Mucosa of stomach (tissue), 1 donor: ENCODE data around the gene MNS1.

ENCODE experiments used
- H3K27me3 ChIP-seq: one replicate; pipeline ENCODE4 v1.7.0; 2013; ENCODE audit warnings: mild to moderate bottlenecking, low read length; ENCODE audit not compliant: control insufficient read depth, insufficient read depth
- H3K36me3 ChIP-seq: one replicate; pipeline ENCODE4 v1.7.0; 2013; ENCODE audit warnings: low read length; ENCODE audit not compliant: control insufficient read depth, insufficient read depth
- H3K4me1 ChIP-seq: one replicate; pipeline ENCODE4 v1.7.0; 2013; ENCODE audit warnings: mild to moderate bottlenecking, low read length; ENCODE audit not compliant: control insufficient read depth, insufficient read depth
- H3K4me3 ChIP-seq: one replicate; pipeline ENCODE4 v1.7.0; 2013; ENCODE audit warnings: low read length
- H3K9ac ChIP-seq: one replicate; pipeline ENCODE4 v1.7.0; 2013; ENCODE audit warnings: mild to moderate bottlenecking, low read length, moderate library complexity
- H3K9me3 ChIP-seq: one replicate; pipeline ENCODE4 v1.7.0; 2013; ENCODE audit warnings: mild to moderate bottlenecking, low read length, moderate library complexity; ENCODE audit not compliant: control insufficient read depth
- donor health status: Pancreatic carcinoma.

The MNS1 gene

DNA sequence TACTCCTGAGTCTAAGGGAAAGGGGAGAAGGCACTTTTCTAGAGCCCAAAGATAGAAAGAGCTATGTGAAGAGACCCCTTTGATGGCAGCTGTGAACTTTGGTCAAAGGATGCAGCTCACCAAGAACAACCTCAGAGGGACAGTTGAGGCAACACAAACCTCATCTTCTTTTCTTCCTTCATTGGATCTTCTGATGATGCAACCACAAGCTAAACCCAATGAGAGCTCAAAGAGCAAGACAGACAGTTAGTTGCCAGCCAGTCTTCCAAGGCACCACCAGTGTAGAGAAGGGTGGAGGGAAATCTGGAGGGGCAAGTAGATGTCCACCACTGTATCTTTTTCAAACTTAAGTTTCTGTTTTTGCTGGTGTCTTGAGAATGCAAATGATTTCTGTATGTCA, 10.4 kb upstream of the MNS1 start:
- no peak overlapping the region for H3K9ac ChIP-seq
- H3K4me1 ChIP-seq, result no peaks in the 10 kb centered on the region
- no peaks in the 10 kb centered on the region for H3K9me3 ChIP-seq
- H3K36me3 ChIP-seq, result no peaks in the 10 kb centered on the region
- no peaks in the 10 kb centered on the region for H3K27me3 ChIP-seq
- H3K4me3 ChIP-seq, result no peak overlapping the region

DNA sequence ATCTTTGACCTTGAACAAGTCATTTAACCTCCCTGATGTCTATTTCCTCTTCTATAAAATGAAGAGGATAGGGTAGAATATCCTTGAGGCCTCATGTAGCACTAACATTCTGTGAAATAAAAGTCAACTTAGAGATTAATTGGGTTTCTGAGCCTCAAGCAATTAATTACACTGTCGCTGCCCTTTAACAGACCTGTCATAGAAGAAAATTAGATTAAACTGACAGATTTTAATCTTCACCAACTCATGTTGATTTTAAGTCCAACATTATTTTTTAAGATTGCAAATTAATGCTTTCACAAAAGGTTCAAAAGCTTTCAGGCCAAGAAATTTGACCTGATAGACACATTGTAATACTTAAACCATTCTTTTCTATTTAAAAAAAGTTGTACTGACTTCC, 8.1 kb upstream of the MNS1 start:
- H3K4me3 ChIP-seq, result no peak overlapping the region
- H3K36me3 ChIP-seq, result no peaks in the 10 kb centered on the region
- H3K9me3 ChIP-seq, result no peaks in the 10 kb centered on the region
- H3K4me1 ChIP-seq, result no peaks in the 10 kb centered on the region
- no peaks in the 10 kb centered on the region for H3K27me3 ChIP-seq
- H3K9ac ChIP-seq, result no peak overlapping the region

DNA sequence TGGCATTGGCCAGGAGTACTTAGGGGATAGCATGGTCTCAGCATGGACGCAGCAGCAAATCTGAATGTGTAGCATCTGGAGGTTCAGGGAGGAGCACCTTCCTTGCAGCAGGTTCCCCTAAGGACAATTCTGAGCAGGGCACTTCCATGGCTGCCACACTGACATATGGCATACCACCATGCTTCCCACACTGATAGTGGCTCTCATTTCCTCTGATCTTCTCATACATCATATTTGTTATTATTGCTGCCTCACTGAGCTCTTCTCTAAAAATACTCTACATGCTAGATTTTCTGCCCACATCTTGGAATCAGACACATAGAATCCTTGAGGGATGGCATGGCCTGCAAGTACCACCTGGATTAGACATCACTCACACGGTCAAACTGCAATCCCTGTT, 7.3 kb upstream of the MNS1 start:
- Histone ChIP-seq H3K36me3 (no peaks in the 10 kb centered on the region), H3K4me1 (no peaks in the 10 kb centered on the region), H3K9ac (no peak overlapping the region), H3K4me3 (no peak overlapping the region), H3K9me3 (no peaks in the 10 kb centered on the region), H3K27me3 (no peaks in the 10 kb centered on the region)

- Histone ChIP-seq H3K9me3 (no peaks in the 10 kb centered on the region), H3K4me3 (no peak overlapping the region), H3K9ac (no peak overlapping the region), H3K36me3 (no peaks in the 10 kb centered on the region), H3K27me3 (no peaks in the 10 kb centered on the region), H3K4me1 (no peaks in the 10 kb centered on the region)
Observed at GRCh38 chr15:56471440-56472069, 6.6 kb upstream of the MNS1 start.

DNA sequence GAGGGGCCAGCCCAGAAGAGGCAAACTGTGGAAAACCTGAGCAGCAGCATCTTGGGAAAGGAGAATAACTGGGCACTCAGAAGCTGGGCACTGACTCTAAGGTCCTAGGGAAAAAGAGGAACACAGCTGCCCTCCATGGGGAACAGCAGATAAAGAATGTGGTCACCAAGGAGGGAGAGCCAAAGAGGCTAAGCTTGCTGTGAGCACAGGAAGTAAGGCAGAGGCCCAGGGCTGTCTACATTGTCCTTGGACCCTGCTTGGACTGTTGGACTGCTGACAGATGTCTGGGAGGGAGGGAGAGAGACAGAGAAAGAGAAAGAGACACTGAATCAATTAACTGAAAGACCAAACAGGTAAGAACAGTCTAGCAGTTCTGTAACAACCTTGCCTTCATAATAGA, 4.5 kb upstream of the MNS1 start:
- Histone ChIP-seq H3K9me3 (no peaks in the 10 kb centered on the region), H3K9ac (no peak overlapping the region), H3K4me3 (no peak overlapping the region), H3K4me1 (no peaks in the 10 kb centered on the region), H3K27me3 (no peaks in the 10 kb centered on the region), H3K36me3 (no peaks in the 10 kb centered on the region)

GRCh38 chr15:56468401-56468800, 3.5 kb upstream of the MNS1 start:
- Histone ChIP-seq H3K4me1 (no peaks in the 10 kb centered on the region), H3K4me3 (no peak overlapping the region), H3K9ac (no peak overlapping the region), H3K36me3 (no peaks in the 10 kb centered on the region), H3K9me3 (no peaks in the 10 kb centered on the region), H3K27me3 (no peaks in the 10 kb centered on the region)

DNA sequence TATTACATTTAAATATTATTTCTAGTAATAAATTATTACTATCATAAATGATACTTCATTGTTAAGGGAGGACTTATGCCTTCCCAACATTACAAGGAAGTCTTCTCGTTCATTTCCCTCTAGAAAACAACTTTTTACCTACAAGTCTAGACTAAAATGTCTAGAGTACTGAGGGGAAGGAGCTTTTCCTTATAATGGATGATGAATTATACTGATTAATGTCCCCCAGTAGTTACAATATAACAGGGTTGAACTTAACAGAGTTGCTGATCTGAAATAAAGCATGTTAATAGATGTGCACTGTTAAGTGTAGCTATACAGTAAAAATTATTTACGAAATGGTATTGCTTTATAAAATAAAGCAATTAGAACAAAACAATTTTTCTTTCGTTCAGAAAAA, 2.7 kb upstream of the MNS1 start:
- H3K9me3 ChIP-seq, result no peaks in the 10 kb centered on the region
- H3K4me1 ChIP-seq, result no peaks in the 10 kb centered on the region
- H3K9ac ChIP-seq, result no peak overlapping the region
- no peaks in the 10 kb centered on the region for H3K27me3 ChIP-seq
- H3K4me3 ChIP-seq, result no peak overlapping the region
- H3K36me3 ChIP-seq, result no peaks in the 10 kb centered on the region

DNA sequence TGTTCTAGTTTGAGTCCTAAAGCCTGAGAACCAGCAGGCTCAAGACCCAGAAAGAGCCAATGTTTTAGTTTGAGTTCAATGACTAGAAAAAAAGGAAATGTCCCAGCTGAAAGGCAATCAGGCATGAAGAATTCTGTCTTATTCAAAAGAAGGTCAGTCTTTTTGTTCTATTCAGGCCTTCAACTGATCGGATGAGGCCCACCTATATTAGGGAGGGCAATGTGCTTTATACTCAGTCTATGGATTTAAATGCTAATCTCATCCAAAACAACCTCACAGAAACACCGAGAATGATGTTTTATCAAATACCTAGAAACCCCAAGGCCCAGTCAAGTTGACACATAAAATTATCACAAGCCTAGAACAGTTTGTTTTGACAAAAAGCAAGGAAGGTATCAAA, 4.0 kb downstream of the MNS1 start:
- H3K4me3 ChIP-seq, result no peak overlapping the region
- no peak overlapping the region for H3K9ac ChIP-seq
- no peaks in the 10 kb centered on the region for H3K36me3 ChIP-seq
- no peaks in the 10 kb centered on the region for H3K4me1 ChIP-seq
- H3K9me3 ChIP-seq, result no peaks in the 10 kb centered on the region
- no peaks in the 10 kb centered on the region for H3K27me3 ChIP-seq

DNA sequence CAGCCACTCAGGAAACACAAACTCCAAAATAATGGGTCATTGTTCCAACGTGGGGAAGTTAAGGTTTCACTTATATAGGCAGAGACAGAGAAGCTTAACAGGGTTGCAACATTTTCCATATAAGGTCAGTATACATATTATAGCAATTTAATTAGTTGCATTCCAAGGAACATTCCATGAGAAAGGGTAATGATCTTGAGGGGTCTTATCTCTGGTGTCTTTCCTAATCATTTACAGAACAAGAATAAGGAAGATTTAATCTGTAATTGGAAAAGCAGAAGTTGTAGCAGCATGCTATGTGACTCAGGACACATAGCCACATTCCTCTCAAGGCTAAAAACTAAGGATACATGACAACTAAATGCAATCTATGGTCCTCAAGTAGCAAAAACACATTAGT, 4.9 kb downstream of the MNS1 start:
- Histone ChIP-seq H3K4me1 (no peaks in the 10 kb centered on the region), H3K9me3 (no peaks in the 10 kb centered on the region), H3K36me3 (no peaks in the 10 kb centered on the region), H3K27me3 (no peaks in the 10 kb centered on the region), H3K9ac (no peak overlapping the region), H3K4me3 (no peak overlapping the region)

DNA sequence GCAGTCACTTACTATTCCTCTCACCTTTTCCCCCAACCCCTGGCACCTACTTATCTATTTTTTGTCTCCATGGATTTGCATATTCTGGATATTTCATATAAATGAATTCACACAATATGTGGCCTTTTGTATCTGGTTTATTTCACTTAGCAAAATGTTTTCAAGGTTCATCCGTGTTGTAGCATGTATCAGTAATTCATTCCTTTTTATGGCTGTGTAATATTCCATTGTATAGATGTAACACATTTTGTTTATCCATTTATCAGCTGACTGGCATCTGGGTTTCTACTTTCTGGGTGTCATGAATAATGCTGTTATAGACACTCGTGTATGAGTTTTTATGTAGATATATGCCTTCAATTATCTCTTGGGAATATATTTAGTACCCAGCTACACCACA, 5.8 kb downstream of the MNS1 start:
- Histone ChIP-seq H3K27me3 (no peaks in the 10 kb centered on the region), H3K36me3 (no peaks in the 10 kb centered on the region), H3K9me3 (no peaks in the 10 kb centered on the region), H3K9ac (no peak overlapping the region), H3K4me1 (no peaks in the 10 kb centered on the region), H3K4me3 (no peak overlapping the region)

- no peaks in the 10 kb centered on the region for H3K4me1 ChIP-seq
- H3K9me3 ChIP-seq, result no peaks in the 10 kb centered on the region
- no peaks in the 10 kb centered on the region for H3K27me3 ChIP-seq
- H3K36me3 ChIP-seq, result no peaks in the 10 kb centered on the region
- no peak overlapping the region for H3K4me3 ChIP-seq
- no peak overlapping the region for H3K9ac ChIP-seq
Observed at GRCh38 chr15:56456229-56456628, 8.7 kb downstream of the MNS1 start.

DNA sequence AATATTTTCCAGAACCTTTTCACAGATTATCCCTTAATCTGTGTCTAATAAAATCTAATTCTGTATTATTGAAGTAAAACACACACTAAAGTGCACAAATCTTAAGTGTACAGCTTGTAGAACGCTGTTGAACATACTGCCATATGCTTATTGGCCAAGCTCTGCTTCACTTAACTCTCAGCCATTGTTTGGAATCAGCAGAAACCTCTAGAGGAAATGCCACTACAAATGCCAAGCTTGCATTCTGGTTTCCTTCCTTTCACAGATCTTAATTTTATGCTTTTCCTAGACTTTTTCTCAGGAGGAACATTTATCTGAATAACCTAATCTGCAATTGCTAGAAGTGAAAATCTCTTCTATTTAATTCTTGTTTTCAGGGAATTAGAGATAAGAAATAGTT, 10.1 kb downstream of the MNS1 start:
- no peak overlapping the region for H3K9ac ChIP-seq
- H3K9me3 ChIP-seq, result no peaks in the 10 kb centered on the region
- H3K4me1 ChIP-seq, result no peaks in the 10 kb centered on the region
- no peaks in the 10 kb centered on the region for H3K36me3 ChIP-seq
- no peak overlapping the region for H3K4me3 ChIP-seq
- H3K27me3 ChIP-seq, result no peaks in the 10 kb centered on the region

GRCh38 chr15:56445746-56446145, 19.2 kb downstream of the MNS1 start:
- H3K4me3 ChIP-seq, result no peak overlapping the region
- H3K4me1 ChIP-seq, result no peaks in the 10 kb centered on the region
- H3K36me3 ChIP-seq, result no peaks in the 10 kb centered on the region
- H3K9me3 ChIP-seq, result no peaks in the 10 kb centered on the region
- H3K27me3 ChIP-seq, result no peaks in the 10 kb centered on the region
- no peak overlapping the region for H3K9ac ChIP-seq
